Keratinocyte (primary cell): ENCODE results near the gene TBC1D5. TPM values are rescaled to one million over a fixed set of nuclear protein-coding genes. Genes with fewer than 3 reads are reported as not detected.

Experiments used
- DNase-seq: peaks from one replicate; pipeline ENCODE4 v3.0.0-alpha.2; 2011; ENCODE audit warnings: low read depth, missing footprints, low spot score
- FAIRE-seq: peaks from 2 replicates; lab custom pipeline; 2011; peaks lifted over from hg19 to GRCh38; lab: Jason Lieb, UNC
- H2AFZ ChIP-seq: 2 replicates; pipeline ENCODE4 v1.6.0; 2012; ENCODE audit warnings: low read length, control low read depth, inconsistent platforms; ENCODE audit not compliant: control insufficient read depth
- H3K27ac ChIP-seq: 2 replicates; pipeline ENCODE4 v1.5.1; 2011; ENCODE audit warnings: low read length; ENCODE audit not compliant: control insufficient read depth, insufficient read depth
- H3K27me3 ChIP-seq: 3 replicates; pipeline ENCODE4 v1.6.0; 2011; ENCODE audit warnings: low read length; ENCODE audit not compliant: control insufficient read depth, insufficient read depth; ENCODE audit errors: extremely low read depth
- H3K36me3 ChIP-seq, 2 experiments: 2 replicates in 1 of 2; 3 replicates in 1 of 2; pipeline ENCODE4 v1.5.1; 2011; ENCODE audit warnings: low read length in 2 of 2, mild to moderate bottlenecking in 1 of 2; ENCODE audit not compliant: control insufficient read depth in 2 of 2, insufficient read depth in 2 of 2; ENCODE audit errors: extremely low read depth in 1 of 2
- H3K4me1 ChIP-seq: 3 replicates; pipeline ENCODE4 v1.5.1; 2011; ENCODE audit warnings: low read length; ENCODE audit not compliant: control insufficient read depth, insufficient read depth; ENCODE audit errors: extremely low read depth
- H3K4me2 ChIP-seq: 3 replicates; pipeline ENCODE4 v1.6.0; 2011; ENCODE audit warnings: low read depth, low read length; ENCODE audit not compliant: control insufficient read depth, insufficient read depth; ENCODE audit errors: extremely low read depth
- H3K4me3 ChIP-seq, 3 experiments: fragments of 200-600 bp in 1 of 3; sonication (generic) in 1 of 3; 2 replicates in 2 of 3; 3 replicates in 1 of 3; pipeline ENCODE4 v1.5.1; 2011 to 2016; ENCODE audit warnings: low read length in 3 of 3, mild to moderate bottlenecking in 3 of 3, control low read depth in 2 of 3, inconsistent platforms in 1 of 3, low read depth in 1 of 3, mixed read lengths in 1 of 3, mixed run types in 1 of 3, moderate library complexity in 1 of 3; ENCODE audit not compliant: control insufficient read depth in 2 of 3, insufficient read depth in 2 of 3; ENCODE audit errors: extremely low read depth in 1 of 3
- H3K79me2 ChIP-seq: 2 replicates; pipeline ENCODE4 v1.6.0; 2012; ENCODE audit warnings: low read length; ENCODE audit not compliant: control insufficient read depth, insufficient read depth
- H3K9ac ChIP-seq: 3 replicates; pipeline ENCODE4 v1.6.0; 2011; ENCODE audit warnings: low read length; ENCODE audit not compliant: control insufficient read depth, insufficient read depth; ENCODE audit errors: extremely low read depth
- H3K9me1 ChIP-seq: 3 replicates; pipeline ENCODE4 v1.6.0; 2011; ENCODE audit warnings: low read length; ENCODE audit not compliant: control insufficient read depth, insufficient read depth; ENCODE audit errors: extremely low read depth
- H3K9me3 ChIP-seq: 2 replicates; pipeline ENCODE4 v1.5.1; 2012; ENCODE audit warnings: low read depth, low read length; ENCODE audit not compliant: control insufficient read depth
- H4K20me1 ChIP-seq: 3 replicates; pipeline ENCODE4 v1.6.0; 2011; ENCODE audit warnings: low read length; ENCODE audit not compliant: control insufficient read depth, insufficient read depth; ENCODE audit errors: extremely low read depth
- EZH2 ChIP-seq: IDR thresholded peaks from one replicate; pipeline ENCODE4 v1.6.1; 2012; ENCODE audit warnings: inconsistent platforms, mild to moderate bottlenecking, low read length, moderate library complexity
- dilution Hi-C: fragments of 300-500 bp; cut with MboI; formaldehyde crosslinking; loops from one replicate; pipeline ENCODE4 v1.7.0; 2020; ENCODE audit warnings: low sequenced_read_pairs; ENCODE audit not compliant: extremely low pct_ligation_motif_present
- polyA plus RNA-seq, 5 experiments: library from polyadenylated mRNA; depleted of rRNA in 3 of 5; stranded (reverse) in 3 of 5; stranded (forward) in 1 of 5; unstranded in 1 of 5; fragments of >200 nt; gene quantifications; 1 replicate in 1 of 5; 2 replicates in 3 of 5; 3 replicates in 1 of 5; pipeline versions ENCODE4 v1.2.1 to v1.2.3, GENCODE V29; 2011 to 2012; ENCODE audit warnings: missing spikeins in 2 of 5, low read depth in 1 of 5, low replicate concordance in 1 of 5
- TF ChIP-seq, protein P1 (sequence below), 3 experiments: IDR thresholded peaks in 1 of 3; conservative IDR thresholded peaks in 1 of 3; optimal IDR thresholded peaks in 1 of 3; 2 replicates in 2 of 3; 3 replicates in 1 of 3; pipeline versions ENCODE3 to v1.5.1; 2011; ENCODE audit warnings: low read length in 3 of 3, mild to moderate bottlenecking in 3 of 3, moderate library complexity in 2 of 3, control low read depth in 1 of 3, inconsistent platforms in 1 of 3; ENCODE audit not compliant: insufficient read depth in 2 of 3; ENCODE audit errors: extremely low read depth in 1 of 3

Gene TBC1D5
- polyA plus RNA-seq, 1 donor (not counting 4 experiments of a cell fraction or from before 2014, with no cell fraction given): 25.8 TPM

DNA sequence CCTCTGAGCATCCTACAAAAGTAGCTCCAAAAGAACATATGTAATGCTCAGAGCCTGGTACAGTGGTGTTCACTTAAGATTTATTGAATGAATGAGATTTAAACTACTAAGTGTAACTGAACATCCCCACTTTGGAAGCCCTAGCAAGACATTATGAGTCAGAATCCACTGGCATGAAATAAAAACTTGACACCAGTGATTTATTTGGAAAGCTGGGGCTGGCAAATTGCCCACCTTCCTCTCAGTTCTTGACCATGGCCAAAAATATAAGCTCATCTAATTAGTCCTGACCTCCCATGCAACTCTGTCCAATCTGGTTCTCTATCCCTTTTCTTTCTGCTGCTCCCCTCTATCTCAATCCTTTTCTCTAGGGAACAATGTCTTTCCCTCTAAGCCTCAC, 439.7 kb downstream of the TBC1D5 start:
- Histone ChIP-seq H3K4me1 (no peaks in the 10 kb centered on the region), H3K27me3 (no peaks in the 10 kb centered on the region), H3K36me3 (no peaks in the 10 kb centered on the region), H3K4me2 (no peak overlapping the region), H2AFZ (no peak overlapping the region), H3K4me3 (no peak overlapping the region), H4K20me1 (no peaks in the 10 kb centered on the region), H3K9ac (no peak overlapping the region), H3K9me3 (no peaks in the 10 kb centered on the region), H3K27ac (no peak overlapping the region), H3K9me1 (no peaks in the 10 kb centered on the region), H3K79me2 (no peaks in the 10 kb centered on the region)
- TF ChIP-seq EZH2: no peak
- TF ChIP-seq, protein P1, sequence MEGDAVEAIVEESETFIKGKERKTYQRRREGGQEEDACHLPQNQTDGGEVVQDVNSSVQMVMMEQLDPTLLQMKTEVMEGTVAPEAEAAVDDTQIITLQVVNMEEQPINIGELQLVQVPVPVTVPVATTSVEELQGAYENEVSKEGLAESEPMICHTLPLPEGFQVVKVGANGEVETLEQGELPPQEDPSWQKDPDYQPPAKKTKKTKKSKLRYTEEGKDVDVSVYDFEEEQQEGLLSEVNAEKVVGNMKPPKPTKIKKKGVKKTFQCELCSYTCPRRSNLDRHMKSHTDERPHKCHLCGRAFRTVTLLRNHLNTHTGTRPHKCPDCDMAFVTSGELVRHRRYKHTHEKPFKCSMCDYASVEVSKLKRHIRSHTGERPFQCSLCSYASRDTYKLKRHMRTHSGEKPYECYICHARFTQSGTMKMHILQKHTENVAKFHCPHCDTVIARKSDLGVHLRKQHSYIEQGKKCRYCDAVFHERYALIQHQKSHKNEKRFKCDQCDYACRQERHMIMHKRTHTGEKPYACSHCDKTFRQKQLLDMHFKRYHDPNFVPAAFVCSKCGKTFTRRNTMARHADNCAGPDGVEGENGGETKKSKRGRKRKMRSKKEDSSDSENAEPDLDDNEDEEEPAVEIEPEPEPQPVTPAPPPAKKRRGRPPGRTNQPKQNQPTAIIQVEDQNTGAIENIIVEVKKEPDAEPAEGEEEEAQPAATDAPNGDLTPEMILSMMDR (optimal IDR thresholded peaks at IDR 0.05 in 1 of 3, IDR thresholded peaks at IDR 0.05 in 1 of 3, conservative IDR thresholded peaks at IDR 0.05 in 1 of 3; ENCODE audit: extremely low read depth in 1 of 3, insufficient read depth in 2 of 3, low read length in 3 of 3): no peak
- FAIRE-seq (no peak), DNase-seq (no peak)
- dilution Hi-C loops: no loop called here

DNA sequence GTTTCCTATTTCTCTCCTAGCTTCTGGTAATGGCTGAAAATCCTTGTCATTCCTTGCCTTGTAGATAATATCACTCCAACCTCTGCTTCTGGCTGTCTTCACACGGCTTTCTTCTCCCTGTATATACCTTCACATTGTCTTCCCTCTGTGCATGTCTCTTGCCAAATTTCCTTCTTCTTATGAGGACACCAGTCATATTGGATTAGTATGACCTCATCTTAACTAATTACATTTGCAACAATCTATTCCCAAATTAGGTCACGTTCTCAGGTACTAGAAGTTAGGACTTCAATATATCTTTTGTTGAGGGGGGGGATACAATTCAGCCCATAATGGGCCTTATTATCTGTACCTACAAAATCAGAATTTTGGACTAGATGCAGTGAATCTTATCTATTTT, 440.3 kb downstream of the TBC1D5 start:
- no peak overlapping the region for H3K27ac ChIP-seq
- H3K9me1 ChIP-seq: no peaks in the 10 kb centered on the region
- TF ChIP-seq, protein P1 (optimal IDR thresholded peaks at IDR 0.05 in 1 of 3, IDR thresholded peaks at IDR 0.05 in 1 of 3, conservative IDR thresholded peaks at IDR 0.05 in 1 of 3; ENCODE audit: extremely low read depth in 1 of 3, insufficient read depth in 2 of 3, low read length in 3 of 3): no peak
- TF ChIP-seq EZH2: no peak
- H3K79me2 ChIP-seq: no peaks in the 10 kb centered on the region
- no peaks in the 10 kb centered on the region for H3K4me1 ChIP-seq
- no peak for FAIRE-seq
- H4K20me1 ChIP-seq: no peaks in the 10 kb centered on the region
- no peak overlapping the region for H3K4me2 ChIP-seq
- dilution Hi-C loops: no loop called here
- H2AFZ ChIP-seq: no peak overlapping the region
- H3K36me3 ChIP-seq: no peaks in the 10 kb centered on the region
- no peak for DNase-seq
- no peak overlapping the region for H3K9ac ChIP-seq
- H3K27me3 ChIP-seq: no peaks in the 10 kb centered on the region
- H3K9me3 ChIP-seq: no peaks in the 10 kb centered on the region
- H3K4me3 ChIP-seq: no peak overlapping the region
